Ectodermal cell (in vitro differentiated cells): ENCODE data around the gene HAND1.
"Not testable (repeated sequence)": the region's sequence is repeated elsewhere in the genome, so short reads cannot be mapped to it uniquely, and the experiment has no call there.

Experiments
- H3K27ac ChIP-seq: 2 replicates; pipeline ENCODE4 v1.7.0; 2013; ENCODE audit warnings: mild to moderate bottlenecking, low read depth, low read length; ENCODE audit not compliant: insufficient read depth, poor library complexity, severe bottlenecking
- H3K27me3 ChIP-seq: 2 replicates; pipeline ENCODE4 v1.7.0; 2013; ENCODE audit warnings: mild to moderate bottlenecking, low read length; ENCODE audit not compliant: insufficient read depth, control insufficient read depth, poor library complexity, severe bottlenecking
- H3K36me3 ChIP-seq: one replicate; pipeline ENCODE4 v1.7.0; 2013; ENCODE audit warnings: low read length; ENCODE audit not compliant: control insufficient read depth, insufficient read depth
- H3K4me1 ChIP-seq: one replicate; pipeline ENCODE4 v1.7.0; 2013; ENCODE audit warnings: low read length; ENCODE audit not compliant: control insufficient read depth, insufficient read depth
- H3K4me3 ChIP-seq: 2 replicates; pipeline ENCODE4 v1.7.0; 2013; ENCODE audit warnings: low read depth, low read length, control low read depth; ENCODE audit not compliant: insufficient read depth
- H3K9me3 ChIP-seq: 2 replicates; pipeline ENCODE4 v1.7.0; 2013; ENCODE audit warnings: mild to moderate bottlenecking, low read length, moderate library complexity; ENCODE audit not compliant: control insufficient read depth
- WGBS, 2 experiments: methylation state at CpG; one replicate each; pipeline ENCODE4 v1.1.7; 2013; ENCODE audit warnings: missing lambda C conversion rate in 2 of 2; 5-methylcytosine and 5-hydroxymethylcytosine counted together

The HAND1 gene

GRCh38 chr5:154518438-154518867 lies 40.4 kb upstream of the HAND1 start:
- Histone ChIP-seq H3K27me3 (peaks cover 4% of the 10 kb centered on the region), H3K4me1 (peaks cover 8% of the 10 kb centered on the region), H3K27ac (no peak overlapping the region), H3K9me3 (no peaks in the 10 kb centered on the region), H3K4me3 (no peak overlapping the region), H3K36me3 (no peaks in the 10 kb centered on the region)
- 85 to 87% methylated on average over 8 of the region's 8 CpGs for WGBS, 2 experiments

GRCh38 chr5:154517810-154518437 lies 39.9 kb upstream of the HAND1 start:
- Histone ChIP-seq H3K27ac (no peak overlapping the region), H3K4me1 (peaks cover 3% of the 10 kb centered on the region), H3K4me3 (no peak overlapping the region), H3K27me3 (peaks cover 4% of the 10 kb centered on the region), H3K9me3 (no peaks in the 10 kb centered on the region), H3K36me3 (no peaks in the 10 kb centered on the region)
- WGBS, 2 experiments = 91 to 92% methylated on average over 9 of the region's 9 CpGs

GRCh38 chr5:154517181-154517580 lies 39.2 kb upstream of the HAND1 start:
- H3K9me3 ChIP-seq = no peaks in the 10 kb centered on the region
- H3K4me1 ChIP-seq = peaks cover 3% of the 10 kb centered on the region
- 84 to 87% methylated on average over 7 of the region's 7 CpGs for WGBS, 2 experiments
- no peak overlapping the region for H3K4me3 ChIP-seq
- no peak overlapping the region for H3K27ac ChIP-seq
- no peaks in the 10 kb centered on the region for H3K36me3 ChIP-seq
- peaks cover 4% of the 10 kb centered on the region for H3K27me3 ChIP-seq

GRCh38 chr5:154516475-154516874 lies 38.4 kb upstream of the HAND1 start:
- no peaks in the 10 kb centered on the region for H3K36me3 ChIP-seq
- no peak overlapping the region for H3K4me3 ChIP-seq
- 91 to 92% methylated on average over 5 of the region's 5 CpGs for WGBS, 2 experiments
- H3K9me3 ChIP-seq = no peaks in the 10 kb centered on the region
- H3K4me1 ChIP-seq = no peaks in the 10 kb centered on the region
- H3K27ac ChIP-seq = no peak overlapping the region
- H3K27me3 ChIP-seq = peaks cover 4% of the 10 kb centered on the region

GRCh38 chr5:154515488-154515887 lies 37.5 kb upstream of the HAND1 start:
- not testable (repeated sequence) for H3K27me3 ChIP-seq, H3K4me3 ChIP-seq, H3K27ac ChIP-seq, H3K36me3 ChIP-seq, H3K4me1 ChIP-seq, H3K9me3 ChIP-seq
- 92 to 96% methylated on average over 6 of the region's 6 CpGs for WGBS, 2 experiments

- no peak overlapping the region for H3K4me3 ChIP-seq
- no peak overlapping the region for H3K27ac ChIP-seq
- 89% methylated on average over 2 of the region's 2 CpGs for WGBS, 2 experiments
- H3K9me3 ChIP-seq = no peaks in the 10 kb centered on the region
- no peaks in the 10 kb centered on the region for H3K36me3 ChIP-seq
- no peaks in the 10 kb centered on the region for H3K27me3 ChIP-seq
- no peaks in the 10 kb centered on the region for H3K4me1 ChIP-seq
These were observed 36.3 kb upstream of the HAND1 start for GRCh38 chr5:154514331-154514730.

- no peak overlapping the region for H3K4me3 ChIP-seq
- H3K36me3 ChIP-seq = no peaks in the 10 kb centered on the region
- no peaks in the 10 kb centered on the region for H3K9me3 ChIP-seq
- no peaks in the 10 kb centered on the region for H3K27me3 ChIP-seq
- no peaks in the 10 kb centered on the region for H3K4me1 ChIP-seq
- H3K27ac ChIP-seq = no peak overlapping the region
- 92 to 93% methylated on average over 4 of the region's 4 CpGs for WGBS, 2 experiments
These were observed 35.6 kb upstream of the HAND1 start for GRCh38 chr5:154513669-154514084.

- H3K27ac ChIP-seq = no peak overlapping the region
- WGBS, 2 experiments = 92 to 96% methylated on average over 2 of the region's 2 CpGs
- no peaks in the 10 kb centered on the region for H3K36me3 ChIP-seq
- no peaks in the 10 kb centered on the region for H3K27me3 ChIP-seq
- H3K4me3 ChIP-seq = no peak overlapping the region
- no peaks in the 10 kb centered on the region for H3K9me3 ChIP-seq
- no peaks in the 10 kb centered on the region for H3K4me1 ChIP-seq
These were observed 34.0 kb upstream of the HAND1 start for GRCh38 chr5:154511984-154512383.

GRCh38 chr5:154509784-154510555 lies 31.9 kb upstream of the HAND1 start:
- H3K27me3 ChIP-seq = no peaks in the 10 kb centered on the region
- H3K27ac ChIP-seq = no peak overlapping the region
- H3K4me1 ChIP-seq = no peaks in the 10 kb centered on the region
- no peaks in the 10 kb centered on the region for H3K36me3 ChIP-seq
- no peaks in the 10 kb centered on the region for H3K9me3 ChIP-seq
- H3K4me3 ChIP-seq = no peak overlapping the region
- 74 to 86% methylated on average over 5 of the region's 5 CpGs for WGBS, 2 experiments

- Histone ChIP-seq H3K9me3 (no peaks in the 10 kb centered on the region), H3K27me3 (no peaks in the 10 kb centered on the region), H3K36me3 (no peaks in the 10 kb centered on the region), H3K27ac (no peak overlapping the region), H3K4me1 (no peaks in the 10 kb centered on the region), H3K4me3 (no peak overlapping the region)
- WGBS, 2 experiments = 90 to 95% methylated on average over 2 of the region's 2 CpGs
These were observed 30.1 kb upstream of the HAND1 start for GRCh38 chr5:154508114-154508513.
